Stimulated activated CD4-positive, alpha-beta T cell treated with anti-CD3 and anti-CD28 coated beads, Interleukin-1b, Interleukin-23, amount 100 ng/mL, for 1 hour (primary cell): ENCODE results near the gene BRMS1L.
"Not testable (repeated sequence)": the region's sequence is repeated elsewhere in the genome, so short reads cannot be mapped to it uniquely, and the experiment has no call there.

Experiments used
- DNase-seq, 2 donors: peaks; one replicate each; pipeline ENCODE4 v3.0.0-alpha.2; 2020; ENCODE audit warnings: low read depth in 2 of 2

Gene BRMS1L, protein sequence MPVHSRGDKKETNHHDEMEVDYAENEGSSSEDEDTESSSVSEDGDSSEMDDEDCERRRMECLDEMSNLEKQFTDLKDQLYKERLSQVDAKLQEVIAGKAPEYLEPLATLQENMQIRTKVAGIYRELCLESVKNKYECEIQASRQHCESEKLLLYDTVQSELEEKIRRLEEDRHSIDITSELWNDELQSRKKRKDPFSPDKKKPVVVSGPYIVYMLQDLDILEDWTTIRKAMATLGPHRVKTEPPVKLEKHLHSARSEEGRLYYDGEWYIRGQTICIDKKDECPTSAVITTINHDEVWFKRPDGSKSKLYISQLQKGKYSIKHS

DNA sequence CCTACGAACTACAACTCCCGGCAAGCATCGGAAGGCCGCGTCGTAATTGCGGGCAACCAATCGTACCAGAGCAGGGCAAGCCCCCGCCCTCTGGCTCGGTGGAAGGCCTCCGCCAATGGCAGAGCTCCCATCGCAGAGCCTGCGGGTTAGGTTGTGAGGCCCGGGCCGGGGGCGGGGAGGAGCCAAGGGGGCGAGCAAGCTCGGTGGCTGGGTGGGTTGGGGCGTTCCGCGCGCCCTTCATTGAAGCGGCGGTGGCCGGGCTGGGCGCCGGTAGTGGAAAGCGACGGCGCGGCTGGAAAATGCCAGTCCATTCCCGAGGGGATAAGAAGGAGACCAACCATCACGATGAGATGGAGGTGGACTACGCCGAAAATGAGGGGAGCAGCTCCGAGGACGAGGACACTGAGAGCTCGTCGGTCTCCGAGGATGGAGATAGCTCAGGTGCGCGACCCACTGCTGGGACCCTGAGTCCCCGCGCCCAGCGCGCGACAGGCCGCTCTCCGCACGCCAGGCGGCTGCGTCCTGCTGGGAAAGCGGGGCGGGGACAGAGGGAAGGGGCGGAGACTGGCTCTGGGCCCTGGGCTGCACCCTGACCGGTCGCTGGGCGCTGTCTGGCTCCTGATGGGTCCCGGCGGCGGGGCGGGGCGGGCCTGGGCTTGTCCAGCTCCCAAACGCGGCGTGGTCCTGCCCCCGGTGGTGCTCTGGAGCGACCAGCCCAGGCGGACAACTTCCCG, at the start of gene BRMS1L:
BRMS1L (plus strand) TSS at position 121 of the 734 bp plus-strand sequence; CDS start at position 300, 179 bp downstream.
- DNase-seq: peak; percentile 84 to 91

DNA sequence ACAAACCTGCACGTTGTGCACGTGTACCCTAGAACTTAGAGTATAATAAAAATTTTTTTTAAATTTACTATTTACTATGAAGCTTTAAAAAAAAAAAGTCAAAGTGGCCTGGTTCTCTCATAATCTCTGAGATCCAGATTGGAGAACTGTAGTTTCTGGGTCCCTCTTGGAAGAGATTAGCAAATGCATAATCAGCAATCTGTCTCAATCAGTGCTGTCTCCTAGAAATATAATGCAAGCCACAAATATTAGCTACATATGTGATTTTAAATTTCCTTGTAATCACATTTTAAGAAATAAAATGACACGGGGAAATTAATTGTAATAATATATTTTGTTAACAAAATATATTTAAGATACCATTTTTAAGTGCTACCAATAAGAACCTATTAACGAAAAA, 49.3 kb upstream of the BRMS1L start:
- DNase-seq: no peak

DNA sequence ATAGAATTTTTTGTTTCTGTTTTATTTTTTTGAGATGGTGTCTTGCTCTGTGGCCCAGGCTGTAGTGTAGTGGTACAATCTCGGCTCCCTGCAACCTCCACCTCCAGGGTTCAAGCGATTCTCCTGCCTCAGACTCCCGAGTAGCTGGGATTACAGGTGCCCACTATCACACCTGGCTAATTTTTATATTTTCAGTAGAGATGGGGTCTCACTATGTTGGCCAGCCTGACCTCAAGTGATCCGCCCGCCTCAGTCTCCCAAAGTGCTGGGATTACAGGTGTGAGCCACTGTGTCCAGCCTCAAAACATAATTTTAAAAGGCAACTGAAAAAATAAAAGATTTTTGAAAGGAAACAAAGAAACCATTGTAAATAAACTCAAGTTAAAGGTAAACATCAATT, 48.6 kb upstream of the BRMS1L start:
- DNase-seq: not testable (repeated sequence)

DNA sequence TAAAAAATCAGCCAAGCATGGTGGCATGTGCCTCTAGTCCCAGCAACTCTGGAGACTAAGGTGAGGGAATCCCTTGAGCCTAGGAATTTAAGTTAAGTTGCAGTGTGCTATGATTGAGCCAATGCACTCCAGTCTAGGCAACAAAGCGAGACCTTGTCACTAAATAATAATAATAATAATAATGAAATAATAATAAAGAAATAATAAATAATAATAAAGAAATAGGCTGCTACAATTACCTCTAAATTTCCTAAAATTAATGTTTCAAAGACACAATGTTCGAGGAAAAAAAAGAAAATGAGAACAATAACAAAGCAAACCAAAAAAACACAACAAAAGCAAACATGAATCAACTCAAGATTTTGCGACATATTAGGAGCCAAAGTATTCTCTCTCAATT, 46.8 kb upstream of the BRMS1L start:
- DNase-seq: no peak

DNA sequence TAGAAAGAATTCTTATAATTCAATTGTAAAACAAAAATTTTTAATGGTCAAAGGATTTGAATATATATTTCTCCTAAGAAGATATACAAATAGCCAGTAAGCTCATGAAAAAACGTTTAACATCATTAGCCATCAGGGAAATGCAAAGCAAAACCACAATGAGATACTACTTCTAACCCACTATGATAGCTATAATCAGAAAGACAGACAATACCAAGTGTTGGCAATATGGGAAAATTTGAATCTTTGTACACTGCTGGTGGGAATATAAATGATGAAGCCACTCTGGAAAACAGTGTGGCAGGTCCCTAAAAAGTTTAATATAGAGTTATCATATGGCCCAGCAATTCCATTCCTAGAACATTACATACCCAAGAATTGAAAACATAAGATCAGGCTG, 42.4 kb upstream of the BRMS1L start:
- DNase-seq: no peak

DNA sequence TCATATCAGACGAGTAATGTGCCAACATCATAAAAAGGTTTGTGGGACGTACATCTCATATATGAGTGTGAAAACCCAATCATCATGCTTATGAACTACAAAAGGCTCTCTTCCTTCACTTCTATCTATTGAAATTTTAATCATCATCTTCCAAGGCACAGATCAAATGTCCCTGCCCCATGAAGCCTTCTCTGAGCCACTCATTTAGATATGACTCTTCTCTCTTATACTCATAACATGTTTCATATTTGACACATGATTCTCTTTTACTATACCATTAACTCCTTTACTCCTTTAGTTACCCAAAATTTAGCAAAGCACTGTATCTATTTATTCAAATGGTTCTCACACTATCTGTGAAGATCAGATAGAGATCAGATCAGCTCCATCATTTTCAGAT, 39.3 kb upstream of the BRMS1L start:
- DNase-seq: no peak

DNA sequence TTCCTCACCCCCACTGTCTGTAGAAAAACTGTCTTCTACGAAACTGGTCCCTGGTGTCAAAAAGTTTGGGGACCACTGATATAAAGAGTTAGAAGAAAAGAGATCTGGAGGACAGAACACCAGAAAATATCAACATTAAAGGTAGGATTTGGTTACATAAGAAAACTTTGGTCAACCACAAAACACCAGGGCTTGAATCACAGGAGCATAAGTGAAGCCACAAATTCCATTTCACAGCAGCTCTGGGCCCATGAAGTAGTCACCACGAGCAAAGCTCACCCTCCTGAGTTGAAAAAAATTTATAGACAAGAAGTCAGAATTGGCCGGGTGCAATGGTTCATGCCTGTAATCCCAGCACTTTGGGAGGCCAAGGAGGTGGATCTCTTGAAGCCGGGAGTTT, 36.5 kb upstream of the BRMS1L start:
- DNase-seq: no peak

DNA sequence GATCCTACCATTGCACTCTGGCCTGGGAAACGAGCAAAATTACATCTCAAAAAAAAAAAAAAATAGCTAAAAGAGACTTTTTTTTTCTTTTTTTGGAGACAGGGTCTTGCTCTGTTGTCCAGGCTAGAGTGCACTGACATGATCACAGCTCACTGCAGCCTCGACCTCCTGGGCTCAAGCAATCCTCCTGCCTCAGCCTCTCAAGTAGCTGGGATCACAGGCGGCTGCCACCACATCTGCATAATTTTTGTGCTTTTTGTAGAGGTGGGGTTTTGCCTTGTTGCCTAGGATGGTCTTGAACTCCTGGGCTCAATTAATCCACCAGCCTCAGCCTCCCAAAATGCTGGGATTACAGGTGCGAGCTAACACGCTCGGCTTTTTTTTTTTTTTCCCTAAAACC, 28.3 kb upstream of the BRMS1L start:
- DNase-seq: no peak

DNA sequence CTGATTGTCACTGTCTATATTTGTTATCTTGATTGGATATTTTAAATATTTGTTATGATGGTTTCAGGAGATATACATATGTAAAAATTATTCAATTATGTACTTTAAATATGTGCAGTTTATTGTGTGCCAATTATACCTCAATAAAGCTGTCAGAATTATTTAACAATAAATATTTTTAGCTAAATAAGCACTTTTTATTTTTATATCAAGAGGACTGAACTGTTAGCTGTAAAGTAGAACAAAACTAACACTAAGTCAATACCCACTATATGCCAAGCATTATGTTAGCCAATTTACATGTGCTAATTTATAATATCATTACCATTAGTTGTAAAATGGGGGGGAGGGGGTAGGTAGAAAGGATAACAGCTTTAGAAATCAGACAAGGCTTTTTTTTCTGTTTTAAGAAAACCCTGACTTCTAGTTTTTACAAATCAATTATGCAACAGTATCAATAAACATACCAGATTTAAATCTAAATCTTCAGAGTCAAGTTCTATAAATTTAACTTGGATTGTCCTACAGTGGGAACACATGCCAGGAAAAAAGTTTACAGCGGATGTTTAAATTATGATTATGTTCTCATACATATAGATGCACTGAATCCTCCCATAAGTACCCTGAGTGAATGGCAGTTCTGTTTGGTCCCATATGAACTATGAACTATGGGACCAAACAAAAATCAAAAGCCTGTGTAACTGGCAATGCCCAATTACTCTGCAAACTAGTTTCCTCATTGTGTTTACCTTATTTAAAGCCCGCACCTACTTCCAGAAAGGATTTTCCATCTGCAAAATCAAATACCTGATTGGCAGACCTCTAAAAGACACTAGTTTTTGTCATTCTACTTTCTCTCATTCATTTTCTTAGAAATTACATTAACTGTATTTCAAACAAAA, 19.9 kb upstream of the BRMS1L start:
- DNase-seq: no peak

DNA sequence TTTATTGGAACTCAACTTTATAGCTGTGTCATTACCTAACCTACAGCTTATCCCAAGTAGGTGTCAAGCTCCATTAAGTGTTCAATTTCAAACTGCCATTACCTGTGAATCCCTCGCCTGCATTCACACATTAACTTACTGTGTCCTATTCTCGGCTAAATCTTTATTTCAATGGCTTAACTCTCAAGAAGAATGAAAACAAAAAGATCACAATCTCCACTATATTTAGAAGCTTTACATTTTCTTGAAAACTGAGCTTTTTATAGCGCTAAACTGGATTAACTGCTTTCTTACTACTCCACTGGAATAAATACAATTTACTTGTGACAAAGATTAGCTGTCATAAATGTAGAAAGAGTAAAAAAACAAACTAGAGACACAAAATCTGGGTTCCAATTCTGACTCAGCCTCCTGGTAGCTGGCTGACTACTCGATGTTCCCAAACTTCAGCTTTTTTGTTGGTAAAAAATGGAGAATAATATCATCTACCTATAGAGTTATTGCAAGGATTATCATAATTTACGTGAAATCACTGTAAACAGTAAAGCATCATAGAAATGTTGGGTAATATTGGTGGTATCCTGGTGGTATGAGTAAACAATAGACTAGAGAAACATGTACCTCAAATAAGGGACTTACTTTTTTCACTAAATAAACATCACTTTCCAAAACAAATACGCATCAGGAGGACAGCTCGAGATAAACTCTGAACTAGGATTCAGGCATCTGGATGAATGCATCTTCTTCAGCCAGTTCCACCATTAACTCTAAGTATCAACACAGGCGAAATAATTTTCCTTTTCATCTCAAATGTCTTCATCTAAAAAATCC, 18.8 kb upstream of the BRMS1L start:
- DNase-seq: no peak

DNA sequence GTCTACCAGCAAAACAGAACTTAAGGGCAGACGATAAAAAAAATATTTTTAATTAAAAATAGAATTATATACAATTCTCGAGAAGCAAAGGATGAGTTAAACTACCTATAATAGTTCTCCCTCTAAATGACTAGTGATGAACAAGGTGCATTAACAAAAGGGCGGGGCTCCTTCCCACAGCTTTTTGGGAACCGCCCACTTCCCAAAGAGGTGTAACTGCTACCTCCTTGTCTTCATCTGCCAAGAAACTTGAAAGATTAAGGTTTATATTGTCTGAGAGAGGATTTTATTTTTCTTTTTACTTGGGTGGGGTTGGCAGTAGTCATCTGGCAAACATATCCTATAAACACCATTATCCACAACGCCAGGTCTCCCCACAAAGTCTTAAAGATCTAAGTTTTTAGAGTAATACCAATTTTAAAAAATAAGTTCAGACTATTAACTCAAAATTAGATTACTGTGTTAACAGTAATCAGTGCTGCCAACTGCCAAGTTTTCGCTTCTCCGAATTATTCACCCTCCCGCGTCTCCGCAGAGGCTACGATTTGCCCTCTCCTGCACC, 18.0 kb upstream of the BRMS1L start:
- no peak for DNase-seq

DNA sequence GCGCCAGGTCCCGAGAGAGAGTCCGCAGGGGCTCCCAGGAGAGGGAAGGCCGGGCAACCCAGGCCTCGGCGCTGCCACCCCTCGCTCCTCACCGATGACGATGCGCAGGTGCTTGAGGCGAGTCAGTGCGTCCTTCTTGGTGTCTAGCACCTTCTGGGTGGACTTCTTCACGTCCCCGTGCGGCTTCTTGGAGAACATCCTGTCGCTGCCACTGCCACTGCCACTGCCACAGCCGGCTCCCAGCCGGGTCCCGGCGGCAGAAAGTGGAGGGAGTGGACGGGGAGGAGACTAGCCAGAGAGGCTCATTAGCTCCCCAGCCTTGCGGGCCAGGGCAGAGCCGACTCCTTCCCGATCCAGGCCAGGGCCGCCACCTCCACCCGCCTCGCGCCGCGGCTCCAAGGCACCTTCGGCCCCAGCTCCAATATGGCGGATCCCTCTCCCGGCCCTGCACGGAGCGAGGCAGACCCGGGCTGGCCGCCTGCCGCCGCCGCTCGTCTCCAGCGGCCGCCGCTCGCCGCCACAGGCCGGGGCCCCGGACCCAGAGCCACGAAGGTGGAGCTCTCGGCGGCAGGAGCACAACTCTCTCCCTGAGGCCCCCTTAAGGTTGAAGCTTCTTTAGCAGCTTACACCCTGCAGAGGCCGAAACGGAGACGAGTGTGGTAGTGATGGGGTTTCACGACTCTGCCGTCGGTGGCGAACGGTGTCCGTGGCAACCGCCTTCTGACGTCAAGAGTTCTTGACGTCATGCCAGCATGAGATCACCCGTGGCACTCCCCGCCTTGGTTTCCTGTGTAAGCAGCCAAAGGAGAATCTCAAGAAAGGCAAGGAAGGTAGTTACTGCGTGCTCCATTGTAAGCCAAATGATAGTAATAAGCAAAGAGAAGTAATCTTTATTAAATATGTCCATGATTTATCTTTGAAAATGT, 17.2 kb upstream of the BRMS1L start, which contains the start of gene RALGAPA1:
RALGAPA1 (minus strand) TSS at position 658 of the 926 bp plus-strand sequence; CDS start at position 198, 460 bp downstream.
- DNase-seq: peak; percentile 81 to 84

DNA sequence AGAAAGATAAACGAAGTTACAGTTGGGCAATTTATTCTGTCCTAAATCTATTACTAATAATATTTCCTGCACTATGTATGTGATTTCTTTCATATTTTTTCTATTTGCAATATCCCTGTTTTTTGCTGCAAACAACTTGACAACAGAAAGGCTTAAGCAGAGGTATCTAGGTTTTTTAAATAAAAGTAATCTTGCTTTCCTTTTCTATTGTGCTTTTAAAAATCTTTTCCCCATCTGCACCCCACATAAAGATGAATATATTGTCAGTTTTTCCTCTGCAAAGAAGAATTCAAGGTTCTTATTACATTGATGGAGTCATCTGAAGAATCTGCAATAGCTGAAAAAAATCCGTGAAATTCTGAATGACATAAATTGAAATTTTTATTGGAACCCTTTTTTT, 16.5 kb upstream of the BRMS1L start:
- DNase-seq: no peak

DNA sequence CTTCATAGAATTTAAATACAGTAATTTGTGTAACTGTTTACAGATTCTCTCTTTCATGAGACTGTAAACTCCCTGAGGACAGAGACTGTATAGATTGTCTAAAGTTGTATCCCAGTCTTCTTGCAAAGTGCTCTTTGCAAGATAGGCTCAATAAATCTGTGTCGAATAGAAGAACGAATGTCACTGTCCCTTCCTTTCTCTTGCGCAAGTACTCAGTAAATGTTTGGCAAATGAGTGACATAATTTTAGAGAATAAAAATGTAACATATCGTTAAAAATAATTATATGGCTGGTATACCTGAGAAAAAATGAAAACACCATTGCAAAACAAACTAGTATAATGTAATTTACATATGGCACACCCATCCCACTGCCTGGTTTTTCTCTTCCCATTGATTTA, 15.2 kb upstream of the BRMS1L start:
- DNase-seq: no peak

DNA sequence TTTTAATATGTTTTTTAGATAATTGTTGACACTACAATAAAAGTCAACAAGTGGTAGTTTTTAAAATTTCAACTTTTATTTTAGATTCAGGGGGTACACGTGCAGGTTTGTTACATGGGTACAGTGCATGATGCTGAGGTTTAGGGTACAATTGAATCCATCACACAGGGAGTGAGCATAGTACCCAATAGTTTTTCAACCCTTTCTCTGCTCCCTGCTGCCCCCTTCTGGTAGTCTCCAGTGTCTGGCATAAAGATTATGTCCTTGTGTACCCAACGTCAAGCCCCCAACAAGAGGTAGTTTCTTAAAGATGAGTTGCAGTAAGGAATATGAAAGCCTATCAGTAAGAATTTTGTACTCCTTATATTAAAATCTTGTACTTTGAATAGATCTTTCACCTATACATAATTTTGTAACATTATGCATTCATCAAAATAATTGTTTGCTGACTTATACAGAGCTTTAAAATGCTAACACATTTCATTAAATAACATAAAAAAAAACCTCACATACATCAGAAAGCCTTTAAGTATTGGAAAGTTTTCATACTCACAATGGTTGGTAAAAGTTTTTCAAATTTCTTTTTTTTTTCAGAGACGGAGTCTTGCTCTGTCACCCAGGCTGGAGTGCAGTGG, 11.7 kb upstream of the BRMS1L start:
- peak; percentile 54 to 78 for DNase-seq

DNA sequence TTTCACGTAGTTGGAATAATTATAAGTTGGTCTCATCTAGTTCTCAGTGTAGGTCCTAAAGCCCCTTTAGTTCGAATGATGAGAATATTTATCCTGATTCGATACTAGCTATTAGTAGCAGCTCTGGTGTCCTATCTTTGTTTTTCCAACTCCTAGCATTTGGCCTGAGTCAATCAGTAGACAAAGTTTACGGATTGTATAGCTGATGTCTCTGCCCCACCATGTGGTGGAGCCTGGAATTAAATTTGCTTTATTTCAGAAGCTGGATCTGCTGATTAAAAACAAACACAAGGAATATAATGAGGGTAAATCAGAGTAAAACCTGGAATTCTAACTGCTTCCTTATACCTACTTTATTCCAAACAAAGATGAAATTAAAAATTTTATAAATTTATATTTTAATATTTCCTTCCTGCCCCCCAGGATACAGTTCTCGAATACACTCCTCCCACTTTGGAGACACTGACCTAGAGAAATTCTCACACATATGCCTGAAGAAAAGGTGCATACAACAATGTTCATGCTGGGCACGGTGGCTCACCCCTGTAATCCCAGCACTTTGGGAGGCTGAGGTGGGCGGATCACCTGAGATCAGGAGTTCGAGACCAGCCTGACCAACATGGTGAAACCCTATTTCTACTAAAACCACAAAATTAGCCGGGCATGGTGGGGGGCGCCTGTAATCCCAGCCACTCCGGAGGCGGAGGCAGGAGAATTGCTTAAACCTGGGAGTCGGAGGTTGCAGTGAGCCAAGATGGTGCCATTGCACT, 7.6 kb upstream of the BRMS1L start:
- DNase-seq: no peak

DNA sequence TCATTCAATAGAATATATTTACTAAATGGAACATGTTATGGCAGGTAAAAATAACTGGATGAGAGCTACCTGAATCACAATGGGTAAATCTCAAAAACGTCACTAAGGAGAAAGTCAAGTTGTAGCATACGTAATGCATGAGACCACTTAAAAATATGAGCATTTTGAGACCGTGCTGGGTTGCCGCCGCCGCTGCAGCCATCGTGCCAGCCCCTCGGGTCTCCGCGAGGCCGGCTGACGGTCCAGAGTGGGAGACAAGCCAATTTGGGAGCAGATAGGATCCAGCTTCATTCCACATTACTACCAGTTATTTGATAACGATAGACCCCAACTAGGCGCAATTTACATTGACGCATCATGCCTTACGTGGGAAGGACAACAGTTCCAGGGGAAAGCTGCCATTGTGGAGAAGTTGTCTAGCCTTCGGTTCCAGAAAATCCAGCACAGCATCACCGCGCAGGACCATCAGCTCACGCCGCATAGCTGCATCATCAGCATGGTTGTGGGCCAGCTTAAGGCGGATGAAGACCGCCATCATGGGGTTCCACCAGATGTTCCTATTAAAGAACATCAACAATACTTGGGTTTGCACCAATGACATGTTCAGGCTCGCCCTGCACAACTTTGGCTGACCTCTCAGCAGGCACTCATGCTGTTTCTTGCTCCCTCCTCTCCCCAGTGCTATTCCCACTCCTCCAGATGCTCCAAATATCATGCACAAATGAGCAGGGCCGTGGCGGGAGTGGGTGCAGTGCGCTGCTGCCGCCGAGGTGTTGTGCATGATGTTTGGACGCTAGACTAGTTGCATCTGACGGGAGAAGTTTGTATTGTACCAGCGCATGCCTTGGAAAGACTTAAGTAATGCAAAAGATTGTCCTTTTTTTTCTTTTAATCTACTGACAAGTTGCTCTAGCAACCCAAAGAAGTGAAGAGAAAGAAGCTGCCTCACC, 6.3 kb upstream of the BRMS1L start:
- no peak for DNase-seq
